Kidney (tissue), 14 donors: ENCODE results near the gene TUBB8. TPM values are rescaled to one million over a fixed set of nuclear protein-coding genes. Genes with fewer than 3 reads are reported as not detected.

Source experiments
- DNase-seq, 5 donors: peaks; one replicate each; pipeline ENCODE4 v3.0.0-alpha.2; 2013 to 2020
- FAIRE-seq: peaks from 2 replicates; lab custom pipeline; 2012; peaks lifted over from hg19 to GRCh38; lab: Jason Lieb, UNC
- H3K27ac ChIP-seq, 2 donors: one replicate each; pipeline ENCODE4 v1.7.0; 2013; ENCODE audit warnings: low read depth in 2 of 2, low read length in 2 of 2, inconsistent platforms in 1 of 2
- H3K27me3 ChIP-seq: one replicate; pipeline ENCODE4 v1.7.1; 2013; ENCODE audit warnings: low read length, inconsistent platforms; ENCODE audit not compliant: control insufficient read depth, insufficient read depth
- H3K36me3 ChIP-seq, 3 donors: one replicate each; pipeline versions ENCODE4 v1.7.0 to v1.7.1; 2013; ENCODE audit warnings: low read length in 3 of 3, control low read depth in 1 of 3, inconsistent platforms in 1 of 3; ENCODE audit not compliant: insufficient read depth in 3 of 3, control insufficient read depth in 2 of 3
- H3K4me1 ChIP-seq, 3 donors: one replicate each; pipeline versions ENCODE4 v1.7.0 to v1.7.1; 2013; ENCODE audit warnings: low read length in 3 of 3, inconsistent platforms in 1 of 3, low read depth in 1 of 3; ENCODE audit not compliant: control insufficient read depth in 2 of 3, insufficient read depth in 2 of 3
- H3K4me3 ChIP-seq, 3 donors: one replicate each; pipeline versions ENCODE4 v1.7.0 to v1.8.1; 2013; ENCODE audit warnings: low read length in 3 of 3, control low read depth in 1 of 3, inconsistent platforms in 1 of 3
- H3K9ac ChIP-seq, 3 donors: one replicate each; pipeline versions ENCODE4 v1.7.0 to v1.7.1; 2013; ENCODE audit warnings: low read length in 3 of 3, control low read depth in 1 of 3, inconsistent platforms in 1 of 3
- H3K9me3 ChIP-seq, 3 donors: one replicate each; pipeline versions ENCODE4 v1.7.0 to v1.7.1; 2013; ENCODE audit warnings: low read length in 3 of 3, control low read depth in 1 of 3, inconsistent platforms in 1 of 3; ENCODE audit not compliant: control insufficient read depth in 2 of 3, insufficient read depth in 1 of 3
- intact Hi-C: fragments of 100-400 bp; cut with DNase I; formaldehyde crosslinking; loops from one replicate; pipeline ENCODE4 v1.11.1; 2022
- polyA plus RNA-seq: library from polyadenylated mRNA; stranded (reverse); fragments of 350-450 nt; fragmentation: Illumina TruSeq; extraction: RNeasy Lipid Tissue Mini Kit (QIAGEN cat#74804); gene quantifications from one replicate; pipeline ENCODE4 v1.2.3, GENCODE V29; 2014; ENCODE audit warnings: low read depth, low replicate concordance; ENCODE audit not compliant: insufficient read depth
- total RNA-seq: library from RNA; stranded (reverse); fragmentation: NEBNext Ultra II Directional; extraction: Animal tissue kit (Norgen Biotek cat#: 25700); gene quantifications from one replicate; pipeline ENCODE4 v1.2.1, GENCODE V29; 2021
- TF ChIP-seq, protein P1 (sequence below): IDR thresholded peaks from 3 replicates; pipeline ENCODE4 v1.5.1; 2012; ENCODE audit warnings: mild to moderate bottlenecking, moderate library complexity, borderline replicate concordance; ENCODE audit not compliant: insufficient read depth; ENCODE audit errors: extremely low read depth
- donor health status: control.
- donor health status: control.
- donor health status: control.
- donor health status: control.
- donor health status: control.
- donor health status: DM: yes; HTN: yes; CAD: no.
- donor health status: Normal renal cell carcinoma (clear cell type).

The TUBB8 gene
- total and polyA plus RNA-seq, 2 donors from 2014 or later: not detected

GRCh38 chr10:90161-90560, 41.1 kb upstream of the TUBB8 start:
- Histone ChIP-seq H3K27me3 (no peaks in the 10 kb centered on the region), H3K4me3 (no peak overlapping the region), H3K4me1 (peaks cover 0 to 9% (median 5%) of the 10 kb centered on the region in 3 donors), H3K9me3 (no peaks in the 10 kb centered on the region), H3K36me3 (no peaks in the 10 kb centered on the region), H3K9ac (no peak overlapping the region), H3K27ac (no peak overlapping the region)
- TF ChIP-seq, protein P1, sequence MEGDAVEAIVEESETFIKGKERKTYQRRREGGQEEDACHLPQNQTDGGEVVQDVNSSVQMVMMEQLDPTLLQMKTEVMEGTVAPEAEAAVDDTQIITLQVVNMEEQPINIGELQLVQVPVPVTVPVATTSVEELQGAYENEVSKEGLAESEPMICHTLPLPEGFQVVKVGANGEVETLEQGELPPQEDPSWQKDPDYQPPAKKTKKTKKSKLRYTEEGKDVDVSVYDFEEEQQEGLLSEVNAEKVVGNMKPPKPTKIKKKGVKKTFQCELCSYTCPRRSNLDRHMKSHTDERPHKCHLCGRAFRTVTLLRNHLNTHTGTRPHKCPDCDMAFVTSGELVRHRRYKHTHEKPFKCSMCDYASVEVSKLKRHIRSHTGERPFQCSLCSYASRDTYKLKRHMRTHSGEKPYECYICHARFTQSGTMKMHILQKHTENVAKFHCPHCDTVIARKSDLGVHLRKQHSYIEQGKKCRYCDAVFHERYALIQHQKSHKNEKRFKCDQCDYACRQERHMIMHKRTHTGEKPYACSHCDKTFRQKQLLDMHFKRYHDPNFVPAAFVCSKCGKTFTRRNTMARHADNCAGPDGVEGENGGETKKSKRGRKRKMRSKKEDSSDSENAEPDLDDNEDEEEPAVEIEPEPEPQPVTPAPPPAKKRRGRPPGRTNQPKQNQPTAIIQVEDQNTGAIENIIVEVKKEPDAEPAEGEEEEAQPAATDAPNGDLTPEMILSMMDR: no peak
- DNase-seq: no peak
- no peak for FAIRE-seq
- intact Hi-C loops: no loop called here

DNA sequence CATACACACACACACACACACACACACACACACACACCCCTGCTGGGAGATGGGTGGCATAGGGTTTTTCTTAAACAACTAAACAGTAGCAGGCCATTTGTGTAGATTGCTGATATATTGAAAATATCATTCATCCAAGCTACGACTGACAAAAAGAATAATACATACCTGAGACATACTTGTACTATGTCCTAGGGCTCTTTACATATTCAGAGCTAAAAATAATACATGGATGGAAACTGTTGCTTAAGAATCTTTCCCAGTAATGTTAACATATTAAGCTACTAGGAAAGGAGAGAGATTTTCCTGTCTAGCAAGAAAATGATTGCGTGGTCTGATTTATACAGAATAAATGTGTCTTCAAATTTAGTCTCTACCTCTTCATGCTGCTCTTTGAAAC, 40.2 kb upstream of the TUBB8 start:
- Histone ChIP-seq H3K27ac (no peak overlapping the region), H3K27me3 (no peaks in the 10 kb centered on the region), H3K36me3 (no peaks in the 10 kb centered on the region), H3K4me3 (no peak overlapping the region), H3K9ac (no peak overlapping the region), H3K9me3 (no peaks in the 10 kb centered on the region), H3K4me1 (peaks cover 0 to 9% (median 5%) of the 10 kb centered on the region in 3 donors)
- TF ChIP-seq, protein P1: no peak
- DNase-seq: no peak
- no peak for FAIRE-seq
- intact Hi-C loops: no loop called here

DNA sequence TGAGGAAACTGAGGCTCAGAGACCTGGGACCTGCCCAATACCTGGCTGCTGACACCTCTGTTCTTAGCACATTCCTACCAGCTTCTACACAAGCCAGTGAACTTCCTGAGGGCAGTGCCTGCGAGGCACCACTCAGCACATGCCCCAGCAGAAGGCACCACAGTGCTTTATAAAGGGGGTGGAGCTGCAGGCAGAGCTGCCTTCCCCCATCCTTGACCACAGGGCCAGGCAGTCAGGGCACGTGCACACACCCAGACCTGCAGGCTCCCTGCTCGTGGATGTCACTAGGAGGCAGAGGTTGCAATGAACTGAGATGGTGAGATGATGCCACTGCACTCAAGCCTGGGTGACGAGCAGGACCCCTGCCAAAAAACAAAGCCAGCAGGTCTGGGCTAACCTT, 39.2 kb upstream of the TUBB8 start:
- H3K27me3 ChIP-seq: no peaks in the 10 kb centered on the region
- TF ChIP-seq, protein P1: no peak
- DNase-seq: no peak
- no peak overlapping the region for H3K9ac ChIP-seq
- no peak overlapping the region for H3K27ac ChIP-seq
- peaks cover 0 to 9% (median 5%) of the 10 kb centered on the region in 3 donors for H3K4me1 ChIP-seq
- intact Hi-C loops: no loop called here
- FAIRE-seq: no peak
- no peaks in the 10 kb centered on the region for H3K9me3 ChIP-seq
- no peaks in the 10 kb centered on the region for H3K36me3 ChIP-seq
- no peak overlapping the region for H3K4me3 ChIP-seq
